OCI-LY7 (cell line): ENCODE results near the gene UBXN11.

Experiments
- EZH2phosphoT487 ChIP-seq: fragments of 200-600 bp; sonication (generic); IDR thresholded peaks from 2 replicates; pipeline ENCODE4 v1.6.1; 2018; ENCODE audit warnings: low read depth, borderline replicate concordance, mild to moderate bottlenecking, mixed run types, antibody characterized with exemption, low read length, moderate library complexity, mixed read lengths
- TF ChIP-seq, protein P1 (sequence below): fragments of 200-600 bp; sonication (generic); conservative IDR thresholded peaks from 2 replicates; pipeline ENCODE4 v1.5.1; 2014; ENCODE audit warnings: mild to moderate bottlenecking, antibody characterized with exemption, low read length, moderate library complexity, mixed read lengths

DNA sequence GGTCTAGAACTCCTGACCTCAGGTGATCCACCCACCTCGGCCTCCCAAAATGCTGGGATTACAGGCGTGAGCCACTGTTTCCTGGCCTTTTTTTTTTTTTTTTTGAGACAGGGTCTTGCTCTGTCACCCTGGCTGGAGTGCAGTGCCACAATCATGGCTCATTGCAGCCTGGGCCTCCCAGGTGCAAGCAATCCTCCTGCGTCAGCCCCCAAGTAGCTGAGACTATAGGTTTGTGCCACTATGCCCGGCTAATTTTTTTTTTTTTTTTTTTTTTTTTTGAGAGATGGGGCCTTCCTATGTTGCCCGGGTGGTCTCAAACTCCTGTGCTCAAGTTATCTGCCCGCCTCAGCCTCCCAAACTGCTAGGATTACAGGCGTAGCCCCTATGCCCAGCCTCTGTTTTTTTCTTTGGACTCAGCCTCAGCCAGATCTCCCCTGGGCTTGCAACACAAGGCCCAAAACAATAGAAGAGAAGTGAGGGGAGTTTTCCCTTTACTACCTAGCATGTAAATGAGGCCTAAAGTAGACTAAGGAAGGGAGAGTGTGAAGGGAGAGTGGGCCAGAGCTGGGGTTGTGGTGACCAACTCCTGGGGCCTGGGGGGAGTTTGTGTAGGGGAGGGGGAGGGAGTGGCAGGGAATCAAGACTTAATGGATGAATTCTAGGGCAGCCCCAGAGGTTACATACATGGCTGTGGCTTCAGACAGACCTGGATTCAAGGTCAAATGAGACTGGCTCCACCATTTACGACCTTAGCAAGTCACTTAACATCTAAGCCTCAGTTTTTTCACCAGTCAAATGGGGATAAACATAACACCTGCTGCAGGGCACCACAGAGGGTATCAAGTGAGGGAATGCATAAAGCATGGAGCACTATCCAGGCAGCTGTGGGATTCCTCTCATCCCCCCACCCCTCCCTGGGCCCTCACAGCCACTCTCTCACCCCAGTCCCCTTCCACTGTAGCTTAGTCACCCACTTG is 9.7 kb upstream of the UBXN11 start:
- TF ChIP-seq, protein P1, sequence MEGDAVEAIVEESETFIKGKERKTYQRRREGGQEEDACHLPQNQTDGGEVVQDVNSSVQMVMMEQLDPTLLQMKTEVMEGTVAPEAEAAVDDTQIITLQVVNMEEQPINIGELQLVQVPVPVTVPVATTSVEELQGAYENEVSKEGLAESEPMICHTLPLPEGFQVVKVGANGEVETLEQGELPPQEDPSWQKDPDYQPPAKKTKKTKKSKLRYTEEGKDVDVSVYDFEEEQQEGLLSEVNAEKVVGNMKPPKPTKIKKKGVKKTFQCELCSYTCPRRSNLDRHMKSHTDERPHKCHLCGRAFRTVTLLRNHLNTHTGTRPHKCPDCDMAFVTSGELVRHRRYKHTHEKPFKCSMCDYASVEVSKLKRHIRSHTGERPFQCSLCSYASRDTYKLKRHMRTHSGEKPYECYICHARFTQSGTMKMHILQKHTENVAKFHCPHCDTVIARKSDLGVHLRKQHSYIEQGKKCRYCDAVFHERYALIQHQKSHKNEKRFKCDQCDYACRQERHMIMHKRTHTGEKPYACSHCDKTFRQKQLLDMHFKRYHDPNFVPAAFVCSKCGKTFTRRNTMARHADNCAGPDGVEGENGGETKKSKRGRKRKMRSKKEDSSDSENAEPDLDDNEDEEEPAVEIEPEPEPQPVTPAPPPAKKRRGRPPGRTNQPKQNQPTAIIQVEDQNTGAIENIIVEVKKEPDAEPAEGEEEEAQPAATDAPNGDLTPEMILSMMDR: no peak
- TF ChIP-seq EZH2phosphoT487: no peak
